Tibial nerve (tissue), 4 donors: ENCODE data around the gene RNF141. TPM values are rescaled to one million over a fixed set of nuclear protein-coding genes. Genes with fewer than 3 reads are reported as not detected.

Source experiments
- DNase-seq, 2 donors: peaks; one replicate each; pipeline ENCODE4 v3.0.0-alpha.2; 2019; ENCODE audit warnings: low spot score in 2 of 2
- H3K27ac ChIP-seq, 4 donors: fragments of 200-600 bp; sonication (generic) in 3 of 4; one replicate each; pipeline ENCODE4 v1.5.1; 2017 to 2019; ENCODE audit warnings: mild to moderate bottlenecking in 1 of 4
- H3K27me3 ChIP-seq, 2 donors: fragments of 200-600 bp; sonication (generic) in 1 of 2; one replicate each; pipeline versions ENCODE4 v1.5.1 to v1.6.0; 2017 to 2019
- H3K36me3 ChIP-seq, 3 donors: fragments of 200-600 bp; sonication (generic); one replicate each; pipeline ENCODE4 v1.5.1; 2018 to 2019
- H3K4me1 ChIP-seq, 4 donors: fragments of 200-600 bp; sonication (generic) in 3 of 4; one replicate each; pipeline ENCODE4 v1.5.1; 2017 to 2019
- H3K4me3 ChIP-seq, 4 donors: fragments of 200-600 bp; sonication (generic) in 3 of 4; one replicate each; pipeline ENCODE4 v1.5.1; 2017 to 2019; ENCODE audit warnings: mild to moderate bottlenecking in 1 of 4, moderate library complexity in 1 of 4
- H3K9me3 ChIP-seq, 4 donors: fragments of 200-600 bp; sonication (generic) in 3 of 4; one replicate each; pipeline ENCODE4 v1.5.1; 2017 to 2019
- CTCF ChIP-seq, 5 experiments: fragments of 200-600 bp in 3 of 5; fragments of 450-650 bp in 2 of 5; sonication (generic) in 3 of 5; IDR thresholded peaks; one replicate each; pipeline ENCODE4 v1.5.1; 2016 to 2019; ENCODE audit warnings: antibody characterized with exemption in 5 of 5, mild to moderate bottlenecking in 3 of 5, moderate library complexity in 2 of 5
- EP300 ChIP-seq, 2 donors: sonication (generic); formaldehyde crosslinking; IDR thresholded peaks; one replicate each; pipeline ENCODE4 v1.6.1; 2017; ENCODE audit warnings: antibody characterized with exemption in 2 of 2, mild to moderate bottlenecking in 1 of 2
- POLR2A ChIP-seq, 2 donors: fragments of 450-650 bp; IDR thresholded peaks; one replicate each; pipeline ENCODE4 v1.6.1; 2017; ENCODE audit warnings: antibody characterized with exemption in 2 of 2, mild to moderate bottlenecking in 2 of 2, moderate library complexity in 2 of 2
- WGBS, 2 donors: methylation state at CpG; one replicate each; pipeline ENCODE4 v1.1.5; 2018; 5-methylcytosine and 5-hydroxymethylcytosine counted together
- total RNA-seq, 4 donors: library from RNA; depleted of rRNA; stranded (reverse); fragments of >200 nt; gene quantifications; one replicate each; pipeline ENCODE4 v1.1.0, GENCODE V29; 2016

The RNF141 gene
- total RNA-seq, 4 donors from 2014 or later, result 27.6 to 49.2 (median 40.5) TPM

- H3K9me3 ChIP-seq, result no peaks in the 10 kb centered on the region
- no peaks in the 10 kb centered on the region for H3K36me3 ChIP-seq
- TF ChIP-seq CTCF (IDR thresholded peaks at IDR 0.05), result no peak
- no peak for TF ChIP-seq EP300 (IDR thresholded peaks at IDR 0.05)
- TF ChIP-seq POLR2A (IDR thresholded peaks at IDR 0.05), result no peak
- DNase-seq, result no peak
- H3K4me1 ChIP-seq, result no peaks in the 10 kb centered on the region
- H3K27me3 ChIP-seq, result no peaks in the 10 kb centered on the region
- no peak overlapping the region for H3K27ac ChIP-seq
- H3K4me3 ChIP-seq, result no peak overlapping the region
- WGBS, 2 donors, result 71 to 84% methylated on average over 4 to 5 of the region's 5 CpGs
These were observed 63.9 kb downstream of the RNF141 start for GRCh38 chr11:10476927-10477689.

- WGBS, 2 donors, result 93 to 100% methylated on average over 1 of the region's 1 CpG
- no peak for DNase-seq
- Histone ChIP-seq H3K4me1 (no peaks in the 10 kb centered on the region), H3K4me3 (no peak overlapping the region), H3K9me3 (no peaks in the 10 kb centered on the region), H3K36me3 (no peaks in the 10 kb centered on the region), H3K27ac (no peak overlapping the region), H3K27me3 (no peaks in the 10 kb centered on the region)
- no peak for TF ChIP-seq CTCF (IDR thresholded peaks at IDR 0.05)
- TF ChIP-seq POLR2A (IDR thresholded peaks at IDR 0.05), result no peak
- TF ChIP-seq EP300 (IDR thresholded peaks at IDR 0.05), result no peak
These were observed 64.6 kb downstream of the RNF141 start for GRCh38 chr11:10476342-10476741.

GRCh38 chr11:10474551-10474950 lies 66.4 kb downstream of the RNF141 start:
- H3K27ac ChIP-seq, result no peak overlapping the region
- no peaks in the 10 kb centered on the region for H3K27me3 ChIP-seq
- no peak for DNase-seq
- no peaks in the 10 kb centered on the region for H3K4me1 ChIP-seq
- TF ChIP-seq CTCF (IDR thresholded peaks at IDR 0.05) (no peak), POLR2A (IDR thresholded peaks at IDR 0.05) (no peak), EP300 (IDR thresholded peaks at IDR 0.05) (no peak)
- no peak overlapping the region for H3K4me3 ChIP-seq
- WGBS, 2 donors, result 86 to 97% methylated on average over 2 of the region's 2 CpGs
- no peaks in the 10 kb centered on the region for H3K9me3 ChIP-seq
- H3K36me3 ChIP-seq, result no peaks in the 10 kb centered on the region

GRCh38 chr11:10473371-10473770 lies 67.6 kb downstream of the RNF141 start:
- TF ChIP-seq POLR2A (IDR thresholded peaks at IDR 0.05) (no peak), EP300 (IDR thresholded peaks at IDR 0.05) (no peak), CTCF (IDR thresholded peaks at IDR 0.05) (no peak)
- no peak for DNase-seq
- WGBS, 2 donors, result 80 to 82% methylated on average over 4 of the region's 4 CpGs
- Histone ChIP-seq H3K4me3 (no peak overlapping the region), H3K36me3 (no peaks in the 10 kb centered on the region), H3K27me3 (no peaks in the 10 kb centered on the region), H3K27ac (no peak overlapping the region), H3K4me1 (no peaks in the 10 kb centered on the region), H3K9me3 (no peaks in the 10 kb centered on the region)

GRCh38 chr11:10462746-10463300 lies 78.2 kb downstream of the RNF141 start:
- no peak for TF ChIP-seq EP300 (IDR thresholded peaks at IDR 0.05)
- no peak for TF ChIP-seq POLR2A (IDR thresholded peaks at IDR 0.05)
- TF ChIP-seq CTCF (IDR thresholded peaks at IDR 0.05), result no peak
- Histone ChIP-seq H3K4me3 (no peak overlapping the region), H3K36me3 (peaks cover 0 to 6% (median 0%) of the 10 kb centered on the region in 3 donors), H3K4me1 (peaks cover 0 to 13% (median 0%) of the 10 kb centered on the region in 4 donors), H3K27ac (no peak overlapping the region), H3K27me3 (no peaks in the 10 kb centered on the region), H3K9me3 (no peaks in the 10 kb centered on the region)
- 88 to 91% methylated on average over 5 of the region's 5 CpGs for WGBS, 2 donors
- DNase-seq, result no peak
